NCI-H510A treated with DMSO at 0.1 percent for 48 hours (cell line): ENCODE results near the gene RGPD3.
A peak's percentile ranks its signal among the peaks of the same experiment; 100 is the strongest.
"Not testable (repeated sequence)": the region's sequence is repeated elsewhere in the genome, so short reads cannot be mapped to it uniquely, and the experiment has no call there.

ENCODE experiments used
- DNase-seq: peaks from one replicate; lab custom pipeline; 2025; lab: John Stamatoyannopoulos, UW

RGPD3 gene

GRCh38 chr2:106468107-106468506 lies at the start of gene RGPD3:
RGPD3 (minus strand) TSS chr2:106468413; CDS start chr2:106468288, 125 bp downstream.
- DNase-seq = not testable (repeated sequence)

GRCh38 chr2:106517329-106517728 lies 49.1 kb upstream of the RGPD3 start:
- no peak for DNase-seq

GRCh38 chr2:106516864-106517263 lies 48.7 kb upstream of the RGPD3 start:
- no peak for DNase-seq

GRCh38 chr2:106516436-106516835 lies 48.2 kb upstream of the RGPD3 start:
- DNase-seq = peak; percentile 20

- not testable (repeated sequence) for DNase-seq
These were observed 46.6 kb upstream of the RGPD3 start for GRCh38 chr2:106514827-106515226.

- not testable (repeated sequence) for DNase-seq
These were observed 45.2 kb upstream of the RGPD3 start for GRCh38 chr2:106513391-106513790.

GRCh38 chr2:106511934-106512333 lies 43.7 kb upstream of the RGPD3 start:
- not testable (repeated sequence) for DNase-seq

- not testable (repeated sequence) for DNase-seq
These were observed 43.3 kb upstream of the RGPD3 start for GRCh38 chr2:106511476-106511901.

- DNase-seq = not testable (repeated sequence)
These were observed 42.6 kb upstream of the RGPD3 start for GRCh38 chr2:106510791-106511190.

GRCh38 chr2:106509374-106509770 lies 41.2 kb upstream of the RGPD3 start:
- not testable (repeated sequence) for DNase-seq

GRCh38 chr2:106508660-106509373 lies 40.6 kb upstream of the RGPD3 start:
- DNase-seq = not testable (repeated sequence)

- DNase-seq = not testable (repeated sequence)
These were observed 37.9 kb upstream of the RGPD3 start for GRCh38 chr2:106506002-106506687.

GRCh38 chr2:106504787-106505186 lies 36.6 kb upstream of the RGPD3 start:
- DNase-seq = not testable (repeated sequence)

- not testable (repeated sequence) for DNase-seq
These were observed 36.0 kb upstream of the RGPD3 start for GRCh38 chr2:106504192-106504591.

- not testable (repeated sequence) for DNase-seq
These were observed 34.1 kb upstream of the RGPD3 start for GRCh38 chr2:106502351-106502750.

- not testable (repeated sequence) for DNase-seq
These were observed 32.1 kb upstream of the RGPD3 start for GRCh38 chr2:106500350-106500749.

- not testable (repeated sequence) for DNase-seq
These were observed 30.3 kb upstream of the RGPD3 start for GRCh38 chr2:106498549-106498948.

GRCh38 chr2:106492913-106493312 lies 24.7 kb upstream of the RGPD3 start:
- DNase-seq = not testable (repeated sequence)

GRCh38 chr2:106492399-106492798 lies 24.2 kb upstream of the RGPD3 start:
- not testable (repeated sequence) for DNase-seq

- DNase-seq = not testable (repeated sequence)
These were observed 21.5 kb upstream of the RGPD3 start for GRCh38 chr2:106489701-106490100.

GRCh38 chr2:106487386-106488191 lies 19.4 kb upstream of the RGPD3 start:
- DNase-seq = not testable (repeated sequence)
